Measurements from ENCODE around the gene CTRL. TPM values are rescaled to one million over a fixed set of nuclear protein-coding genes. Genes with fewer than 3 reads are reported as not detected.

CTRL gene
- total RNA-seq, 3 donors from 2014 or later (not counting 1 experiment from before 2014, with no cell fraction given) = 14.3 to 17.2 (median 15.0) TPM

DNA sequence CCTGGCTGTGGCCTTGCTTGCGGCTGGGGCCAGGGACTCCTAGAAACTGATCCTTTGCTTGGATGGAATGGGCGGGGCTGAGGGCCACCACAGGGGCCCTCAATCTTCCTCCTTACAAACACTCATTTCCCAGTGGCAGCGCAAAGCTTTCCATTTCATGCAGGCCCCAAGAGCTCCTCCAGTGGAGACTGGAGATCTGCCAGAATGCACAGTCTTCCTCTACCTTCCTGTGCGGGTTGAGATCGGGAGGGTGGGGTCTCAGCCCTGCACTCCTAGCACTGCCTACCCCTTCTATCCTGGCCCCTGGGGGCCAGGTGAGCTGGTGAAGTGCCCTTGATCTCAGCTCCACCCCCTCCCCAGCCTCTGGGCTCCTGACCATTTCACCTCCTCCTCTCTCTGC is 45.3 kb downstream of the CTRL start:
- Mint-ChIP-seq H3K36me3 (no peaks in the 10 kb centered on the region), H3K27me3 (ENCODE audit: low read depth in 2 of 2) (no peaks in the 10 kb centered on the region), H3K9me3 (no peaks in the 10 kb centered on the region), H3K4me1 (peaks cover 0 to 4% of the 10 kb centered on the region in 2 donors), H3K4me3 (no peak overlapping the region), H3K27ac (peak overlapping the region in 1 of 2 donors; percentile 43)
- H3K27ac ChIP-seq (ENCODE audit: low read length) = no peak overlapping the region
- no peaks in the 10 kb centered on the region for H3K27me3 ChIP-seq (ENCODE audit: control insufficient read depth, insufficient read depth, low read length)
- TF ChIP-seq, protein P1, sequence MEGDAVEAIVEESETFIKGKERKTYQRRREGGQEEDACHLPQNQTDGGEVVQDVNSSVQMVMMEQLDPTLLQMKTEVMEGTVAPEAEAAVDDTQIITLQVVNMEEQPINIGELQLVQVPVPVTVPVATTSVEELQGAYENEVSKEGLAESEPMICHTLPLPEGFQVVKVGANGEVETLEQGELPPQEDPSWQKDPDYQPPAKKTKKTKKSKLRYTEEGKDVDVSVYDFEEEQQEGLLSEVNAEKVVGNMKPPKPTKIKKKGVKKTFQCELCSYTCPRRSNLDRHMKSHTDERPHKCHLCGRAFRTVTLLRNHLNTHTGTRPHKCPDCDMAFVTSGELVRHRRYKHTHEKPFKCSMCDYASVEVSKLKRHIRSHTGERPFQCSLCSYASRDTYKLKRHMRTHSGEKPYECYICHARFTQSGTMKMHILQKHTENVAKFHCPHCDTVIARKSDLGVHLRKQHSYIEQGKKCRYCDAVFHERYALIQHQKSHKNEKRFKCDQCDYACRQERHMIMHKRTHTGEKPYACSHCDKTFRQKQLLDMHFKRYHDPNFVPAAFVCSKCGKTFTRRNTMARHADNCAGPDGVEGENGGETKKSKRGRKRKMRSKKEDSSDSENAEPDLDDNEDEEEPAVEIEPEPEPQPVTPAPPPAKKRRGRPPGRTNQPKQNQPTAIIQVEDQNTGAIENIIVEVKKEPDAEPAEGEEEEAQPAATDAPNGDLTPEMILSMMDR (IDR thresholded peaks at IDR 0.05) = no peak
- intact Hi-C loops (cut with micrococcal nuclease) = loop anchor here (5.0 kb wide), 1 partner anchor 41 kb away; no protein-coding TSS in a partner anchor
- 92% methylated on average over 5 of the region's 5 CpGs for WGBS (ENCODE audit: insufficient coverage)
- H3K4me3 ChIP-seq (ENCODE audit: low read length) = no peak overlapping the region
- ATAC-seq (no peak), DNase-seq (no peak)
- H3K9me3 ChIP-seq (ENCODE audit: control insufficient read depth, insufficient read depth, low read length) = no peaks in the 10 kb centered on the region
- no peaks in the 10 kb centered on the region for H3K4me1 ChIP-seq (ENCODE audit: control insufficient read depth, insufficient read depth, low read length)
- H3K36me3 ChIP-seq (ENCODE audit: control insufficient read depth, insufficient read depth, low read length) = peaks cover 35% of the 10 kb centered on the region

DNA sequence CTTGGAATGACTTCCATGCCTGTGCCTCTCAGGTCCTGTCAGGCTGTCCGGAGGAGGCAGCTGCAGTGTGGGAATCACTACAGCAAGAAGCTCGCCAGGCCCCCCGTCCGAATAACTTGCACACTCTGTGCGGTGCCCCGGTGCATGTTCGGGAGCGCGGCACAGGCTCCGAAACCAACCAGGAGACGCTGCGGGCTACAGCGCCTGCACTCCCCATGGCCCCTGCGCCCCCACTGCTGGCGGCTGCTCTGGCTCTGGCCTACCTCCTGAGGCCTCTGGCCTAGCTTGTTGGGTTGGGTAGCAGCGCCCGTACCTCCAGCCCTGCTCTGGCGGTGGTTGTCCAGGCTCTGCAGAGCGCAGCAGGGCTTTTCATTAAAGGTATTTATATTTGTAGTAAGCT is 45.7 kb downstream of the CTRL start:
- Mint-ChIP-seq H3K27me3 (ENCODE audit: low read depth in 2 of 2) (no peaks in the 10 kb centered on the region), H3K9me3 (no peaks in the 10 kb centered on the region), H3K36me3 (no peaks in the 10 kb centered on the region), H3K4me3 (no peak overlapping the region), H3K4me1 (peaks cover 0 to 4% of the 10 kb centered on the region in 2 donors), H3K27ac (no peak overlapping the region)
- DNase-seq = no peak
- no peaks in the 10 kb centered on the region for H3K4me1 ChIP-seq (ENCODE audit: control insufficient read depth, insufficient read depth, low read length)
- no peak overlapping the region for H3K27ac ChIP-seq (ENCODE audit: low read length)
- TF ChIP-seq, protein P1 (IDR thresholded peaks at IDR 0.05) = no peak
- no peaks in the 10 kb centered on the region for H3K9me3 ChIP-seq (ENCODE audit: control insufficient read depth, insufficient read depth, low read length)
- H3K36me3 ChIP-seq (ENCODE audit: control insufficient read depth, insufficient read depth, low read length) = peaks cover 39% of the 10 kb centered on the region
- intact Hi-C loops (cut with micrococcal nuclease) = loop anchor here (5.0 kb wide), 1 partner anchor 41 kb away; no protein-coding TSS in a partner anchor
- no peak overlapping the region for H3K4me3 ChIP-seq (ENCODE audit: low read length)
- ATAC-seq = no peak
- WGBS (ENCODE audit: insufficient coverage) = 99% methylated on average over 19 of the region's 19 CpGs
- H3K27me3 ChIP-seq (ENCODE audit: control insufficient read depth, insufficient read depth, low read length) = no peaks in the 10 kb centered on the region

DNA sequence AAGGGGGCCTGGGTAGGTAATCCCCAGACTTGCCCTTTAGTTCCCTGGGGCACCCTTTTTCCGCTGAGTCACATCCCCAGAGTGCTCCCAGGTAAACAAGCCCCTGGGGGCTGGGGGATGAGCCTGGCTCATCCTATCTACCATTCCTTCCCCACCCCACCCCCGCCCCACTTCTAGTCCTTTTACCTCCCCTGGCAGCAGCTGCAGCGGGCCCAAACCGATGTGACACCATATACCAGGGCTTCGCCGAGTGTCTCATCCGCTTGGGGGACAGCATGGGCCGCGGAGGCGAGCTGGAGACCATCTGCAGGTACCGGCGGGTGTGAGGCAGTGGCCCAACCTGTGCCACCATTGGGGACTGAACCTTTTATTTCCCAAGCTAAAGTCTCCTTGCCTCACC is 46.1 kb downstream of the CTRL start:
- no peaks in the 10 kb centered on the region for H3K27me3 Mint-ChIP-seq (ENCODE audit: low read depth in 2 of 2)
- Histone ChIP-seq H3K27me3 (ENCODE audit: control insufficient read depth, insufficient read depth, low read length) (no peaks in the 10 kb centered on the region), H3K4me3 (ENCODE audit: low read length) (no peak overlapping the region), H3K36me3 (ENCODE audit: control insufficient read depth, insufficient read depth, low read length) (peaks cover 43% of the 10 kb centered on the region), H3K4me1 (ENCODE audit: control insufficient read depth, insufficient read depth, low read length) (no peaks in the 10 kb centered on the region), H3K9me3 (ENCODE audit: control insufficient read depth, insufficient read depth, low read length) (no peaks in the 10 kb centered on the region), H3K27ac (ENCODE audit: low read length) (no peak overlapping the region)
- H3K9me3 Mint-ChIP-seq = no peaks in the 10 kb centered on the region
- intact Hi-C loops (cut with micrococcal nuclease) = loop anchor here (5.0 kb wide), 1 partner anchor 42 kb away; no protein-coding TSS in a partner anchor
- no peak overlapping the region for H3K27ac Mint-ChIP-seq
- peaks cover 0 to 4% of the 10 kb centered on the region in 2 donors for H3K4me1 Mint-ChIP-seq
- TF ChIP-seq, protein P1 (IDR thresholded peaks at IDR 0.05) = no peak
- H3K4me3 Mint-ChIP-seq = no peak overlapping the region
- ATAC-seq (no peak), DNase-seq (no peak)
- H3K36me3 Mint-ChIP-seq = no peaks in the 10 kb centered on the region
- WGBS (ENCODE audit: insufficient coverage) = 97% methylated on average over 11 of the region's 12 CpGs

DNA sequence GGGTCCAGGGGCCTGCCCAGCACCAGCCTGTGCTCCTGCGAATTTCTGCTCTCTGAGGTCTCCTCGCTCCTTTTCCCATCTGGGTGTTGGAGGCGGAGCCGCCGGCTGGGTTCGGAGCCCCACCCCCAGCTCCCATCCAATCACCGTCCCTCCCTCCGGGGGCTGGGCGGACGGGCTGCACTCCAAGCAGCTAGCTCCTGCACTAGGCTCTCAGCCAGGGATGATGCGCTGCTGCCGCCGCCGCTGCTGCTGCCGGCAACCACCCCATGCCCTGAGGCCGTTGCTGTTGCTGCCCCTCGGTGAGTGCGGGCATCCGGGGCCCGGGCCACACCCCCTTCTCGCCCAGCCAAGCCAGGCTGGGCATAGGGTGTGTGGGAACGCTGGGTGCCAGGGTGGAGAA is 47.0 kb downstream of the CTRL start, which contains the start of gene NRN1L:
TSS of gene NRN1L (plus strand) at position 202 of the 400 bp plus-strand sequence. CDS start at position 221, 19 bp downstream.
- Mint-ChIP-seq H3K36me3 (no peaks in the 10 kb centered on the region), H3K27me3 (ENCODE audit: low read depth in 2 of 2) (no peaks in the 10 kb centered on the region), H3K4me3 (no peak within 1 kb of the TSS), H3K9me3 (no peaks in the 10 kb centered on the region), H3K27ac (peak within 1 kb of the TSS in 1 of 2 donors; percentile 58), H3K4me1 (peaks cover 0 to 4% of the 10 kb centered on the region in 2 donors)
- Histone ChIP-seq H3K4me3 (ENCODE audit: low read length) (no peak within 1 kb of the TSS), H3K9me3 (ENCODE audit: control insufficient read depth, insufficient read depth, low read length) (no peaks in the 10 kb centered on the region), H3K27ac (ENCODE audit: low read length) (no peak within 1 kb of the TSS), H3K36me3 (ENCODE audit: control insufficient read depth, insufficient read depth, low read length) (peaks cover 52% of the 10 kb centered on the region), H3K4me1 (ENCODE audit: control insufficient read depth, insufficient read depth, low read length) (no peaks in the 10 kb centered on the region), H3K27me3 (ENCODE audit: control insufficient read depth, insufficient read depth, low read length) (no peaks in the 10 kb centered on the region)
- TF ChIP-seq, protein P1 (IDR thresholded peaks at IDR 0.05) = no peak
- intact Hi-C loops (cut with micrococcal nuclease) = loop anchor here (5.0 kb wide), 1 partner anchor 43 kb away; no protein-coding TSS in a partner anchor
- no peak for ATAC-seq
- 94% methylated on average over 22 of the region's 22 CpGs for WGBS (ENCODE audit: insufficient coverage)
- DNase-seq = no peak

All from natural killer cell (primary cell).